ENCODE data around the gene RAPGEF5.
"Not testable (repeated sequence)": the region's sequence is repeated elsewhere in the genome, so short reads cannot be mapped to it uniquely, and the experiment has no call there.

The RAPGEF5 gene

GRCh38 chr7:22094413-22095342 lies 262.3 kb downstream of the RAPGEF5 start:
- DNase-seq (ENCODE audit: low read depth in 2 of 2) = peak in 1 of 2 donors; percentile 43
- peak; percentile 3 for TF ChIP-seq CTCF (IDR thresholded peaks at IDR 0.05; ENCODE audit: low read depth, low read length)
- H3K4me3 ChIP-seq (replicated peaks in 1 of 2; ENCODE audit: low read depth in 2 of 2, low read length in 2 of 2) = no peak overlapping the region

- TF ChIP-seq CTCF (IDR thresholded peaks at IDR 0.05; ENCODE audit: low read depth, low read length) = no peak
- H3K4me3 ChIP-seq (replicated peaks in 1 of 2; ENCODE audit: low read depth in 2 of 2, low read length in 2 of 2) = no peak overlapping the region
- no peak for DNase-seq (ENCODE audit: low read depth in 2 of 2)
Observed at GRCh38 chr7:22093936-22094335, 263.0 kb downstream of the RAPGEF5 start.

DNA sequence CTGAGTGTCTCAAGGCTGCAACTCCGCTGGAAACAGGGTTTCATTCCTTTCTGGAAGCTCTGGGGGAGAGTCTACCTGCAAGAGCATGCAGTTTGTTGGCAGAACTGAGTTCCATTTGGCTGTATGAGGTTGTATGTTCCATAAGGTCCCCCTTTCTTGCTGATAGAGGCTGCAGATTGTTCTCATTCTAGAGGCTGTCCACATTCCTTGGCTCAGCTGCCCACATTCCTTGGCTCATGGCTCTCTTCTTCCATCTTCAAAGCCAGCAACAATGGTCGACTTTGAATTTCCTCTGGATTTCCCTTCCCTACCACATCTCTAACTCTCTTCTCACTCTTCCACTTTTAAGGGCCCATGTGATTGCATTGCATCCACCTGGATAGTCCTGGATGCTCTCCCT lies 264.0 kb downstream of the RAPGEF5 start:
- no peak for TF ChIP-seq CTCF (IDR thresholded peaks at IDR 0.05; ENCODE audit: low read depth, low read length)
- peak; percentile 16 to 41 for DNase-seq (ENCODE audit: low read depth in 2 of 2)
- H3K4me3 ChIP-seq (replicated peaks in 1 of 2; ENCODE audit: low read depth in 2 of 2, low read length in 2 of 2) = no peak overlapping the region

DNA sequence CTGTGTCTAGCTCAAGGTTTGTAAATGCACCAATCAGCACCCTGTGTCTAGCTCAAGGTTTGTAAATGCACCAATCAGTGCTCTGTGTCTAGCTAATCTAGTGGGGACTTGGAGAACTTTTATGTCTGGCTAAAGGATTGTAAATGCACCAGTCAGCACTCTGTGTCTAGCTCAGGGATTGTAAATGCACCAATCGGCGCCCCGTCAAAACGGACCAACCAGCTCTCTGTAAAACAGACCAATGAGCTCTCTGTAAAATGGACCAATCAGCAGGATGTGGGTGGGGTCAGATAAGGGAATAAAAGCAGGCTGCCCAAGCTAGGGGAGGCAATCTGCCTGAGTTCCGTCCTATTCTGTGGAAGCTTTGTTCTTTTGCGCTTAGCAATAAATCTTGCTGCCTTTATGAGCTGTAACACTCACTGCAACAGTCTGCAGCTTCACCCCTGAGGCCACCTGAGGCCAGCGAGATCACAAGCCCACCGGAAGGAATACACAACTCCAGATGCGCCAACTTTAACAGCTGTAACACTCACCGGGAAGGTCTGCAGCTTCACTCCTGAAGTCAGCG lies 265.9 kb downstream of the RAPGEF5 start:
- not testable (repeated sequence) for DNase-seq (ENCODE audit: low read depth in 2 of 2); H3K4me3 ChIP-seq (replicated peaks in 1 of 2; ENCODE audit: low read depth in 2 of 2, low read length in 2 of 2)

GRCh38 chr7:22090512-22090911 lies 266.4 kb downstream of the RAPGEF5 start:
- no peak for DNase-seq (ENCODE audit: low read depth in 2 of 2)
- no peak for TF ChIP-seq CTCF (IDR thresholded peaks at IDR 0.05; ENCODE audit: low read depth, low read length)
- no peak overlapping the region for H3K4me3 ChIP-seq (replicated peaks in 1 of 2; ENCODE audit: low read depth in 2 of 2, low read length in 2 of 2)

DNA sequence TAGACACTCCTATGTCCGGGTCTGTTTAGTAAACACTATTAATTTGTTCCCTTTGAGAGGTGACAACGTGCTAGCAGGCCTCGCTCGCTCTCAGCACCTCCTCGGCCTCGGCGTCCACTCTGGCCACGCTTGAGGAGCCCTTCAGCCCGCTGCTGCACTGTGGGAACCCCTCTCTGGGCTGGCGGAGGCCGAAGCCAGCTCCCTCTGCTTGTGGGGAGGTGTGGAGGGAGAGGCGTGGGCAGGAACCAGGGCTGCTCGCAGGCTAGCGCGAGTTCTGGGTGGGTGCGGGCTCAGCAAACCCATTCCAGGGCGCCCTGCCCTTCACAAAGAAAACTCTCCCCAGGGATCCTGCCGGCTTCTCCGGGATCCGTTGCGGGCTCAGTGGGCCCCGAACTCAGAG lies 266.8 kb downstream of the RAPGEF5 start:
- DNase-seq (ENCODE audit: low read depth in 2 of 2) = no peak
- no peak for TF ChIP-seq CTCF (IDR thresholded peaks at IDR 0.05; ENCODE audit: low read depth, low read length)
- H3K4me3 ChIP-seq (replicated peaks in 1 of 2; ENCODE audit: low read depth in 2 of 2, low read length in 2 of 2) = no peak overlapping the region

GRCh38 chr7:22088827-22089226 lies 268.1 kb downstream of the RAPGEF5 start:
- TF ChIP-seq CTCF (IDR thresholded peaks at IDR 0.05; ENCODE audit: low read depth, low read length) = no peak
- no peak overlapping the region for H3K4me3 ChIP-seq (replicated peaks in 1 of 2; ENCODE audit: low read depth in 2 of 2, low read length in 2 of 2)
- no peak for DNase-seq (ENCODE audit: low read depth in 2 of 2)
